Dendritic cell treated with granulocyte-macrophage colony-stimulating factor and Interleukin-4, amounts not matched to agents 40 ng/mL and 50 ng/mL, for 4 days (primary cell): Measurements from ENCODE around the gene TLE2.
"Not testable (repeated sequence)": the region's sequence is repeated elsewhere in the genome, so short reads cannot be mapped to it uniquely, and the experiment has no call there.

Experiments
- H3K27ac Mint-ChIP-seq: one replicate; pipeline ENCODE4 v1.8.0; 2022; ENCODE audit warnings: mild to moderate bottlenecking, mixed read lengths
- H3K27me3 Mint-ChIP-seq: one replicate; pipeline ENCODE4 v1.8.0; 2022; ENCODE audit warnings: mild to moderate bottlenecking, mixed read lengths
- H3K36me3 Mint-ChIP-seq: one replicate; pipeline ENCODE4 v1.8.0; 2022; ENCODE audit warnings: low read depth, mixed read lengths
- H3K4me1 Mint-ChIP-seq: one replicate; pipeline ENCODE4 v1.8.0; 2022; ENCODE audit warnings: low read depth, mixed read lengths
- H3K4me3 Mint-ChIP-seq: one replicate; pipeline ENCODE4 v1.8.0; 2022; ENCODE audit warnings: mild to moderate bottlenecking, moderate library complexity, mixed read lengths
- H3K9me3 Mint-ChIP-seq: one replicate; pipeline ENCODE4 v1.8.0; 2022; ENCODE audit warnings: mixed read lengths
- intact Hi-C: fragments of 100-400 bp; cut with micrococcal nuclease; formaldehyde crosslinking; loops from one replicate; pipeline ENCODE4 v1.15.0; 2022

The TLE2 gene

GRCh38 chr19:3005345-3005744 is 23.7 kb downstream of the TLE2 start:
- H3K9me3 Mint-ChIP-seq, result no peaks in the 10 kb centered on the region
- H3K4me1 Mint-ChIP-seq, result no peaks in the 10 kb centered on the region
- no peak overlapping the region for H3K27ac Mint-ChIP-seq
- no peak overlapping the region for H3K4me3 Mint-ChIP-seq
- H3K27me3 Mint-ChIP-seq, result peaks cover 16% of the 10 kb centered on the region
- no peaks in the 10 kb centered on the region for H3K36me3 Mint-ChIP-seq
- intact Hi-C loops, result no loop called here

GRCh38 chr19:3004522-3004921 is 24.6 kb downstream of the TLE2 start:
- H3K9me3 Mint-ChIP-seq, result no peaks in the 10 kb centered on the region
- H3K4me1 Mint-ChIP-seq, result no peaks in the 10 kb centered on the region
- H3K36me3 Mint-ChIP-seq, result no peaks in the 10 kb centered on the region
- no peak overlapping the region for H3K4me3 Mint-ChIP-seq
- intact Hi-C loops, result no loop called here
- H3K27ac Mint-ChIP-seq, result no peak overlapping the region
- H3K27me3 Mint-ChIP-seq, result peaks cover 16% of the 10 kb centered on the region

GRCh38 chr19:3003046-3003445 is 26.0 kb downstream of the TLE2 start:
- no peaks in the 10 kb centered on the region for H3K4me1 Mint-ChIP-seq
- no peak overlapping the region for H3K27ac Mint-ChIP-seq
- intact Hi-C loops, result no loop called here
- H3K9me3 Mint-ChIP-seq, result no peaks in the 10 kb centered on the region
- H3K36me3 Mint-ChIP-seq, result no peaks in the 10 kb centered on the region
- peaks cover 20% of the 10 kb centered on the region for H3K27me3 Mint-ChIP-seq
- no peak overlapping the region for H3K4me3 Mint-ChIP-seq

GRCh38 chr19:3001235-3001800 is 27.8 kb downstream of the TLE2 start:
- no peaks in the 10 kb centered on the region for H3K36me3 Mint-ChIP-seq
- peaks cover 24% of the 10 kb centered on the region for H3K27me3 Mint-ChIP-seq
- no peak overlapping the region for H3K4me3 Mint-ChIP-seq
- no peaks in the 10 kb centered on the region for H3K4me1 Mint-ChIP-seq
- H3K9me3 Mint-ChIP-seq, result no peaks in the 10 kb centered on the region
- intact Hi-C loops, result no loop called here
- H3K27ac Mint-ChIP-seq, result no peak overlapping the region

- intact Hi-C loops, result no loop called here
- Mint-ChIP-seq H3K27ac (no peak overlapping the region), H3K36me3 (no peaks in the 10 kb centered on the region), H3K9me3 (no peaks in the 10 kb centered on the region), H3K4me1 (no peaks in the 10 kb centered on the region), H3K4me3 (no peak overlapping the region), H3K27me3 (peaks cover 11% of the 10 kb centered on the region)
Measured at GRCh38 chr19:2998642-2999041, 30.4 kb downstream of the TLE2 start.

GRCh38 chr19:2997720-2998119 is 31.4 kb downstream of the TLE2 start:
- H3K27ac Mint-ChIP-seq, result no peak overlapping the region
- H3K36me3 Mint-ChIP-seq, result no peaks in the 10 kb centered on the region
- H3K4me3 Mint-ChIP-seq, result no peak overlapping the region
- peaks cover 14% of the 10 kb centered on the region for H3K27me3 Mint-ChIP-seq
- intact Hi-C loops, result no loop called here
- no peaks in the 10 kb centered on the region for H3K4me1 Mint-ChIP-seq
- no peaks in the 10 kb centered on the region for H3K9me3 Mint-ChIP-seq

- Mint-ChIP-seq H3K27me3 (peaks cover 13% of the 10 kb centered on the region), H3K36me3 (no peaks in the 10 kb centered on the region), H3K4me1 (no peaks in the 10 kb centered on the region), H3K9me3 (no peaks in the 10 kb centered on the region), H3K4me3 (no peak overlapping the region), H3K27ac (no peak overlapping the region)
- intact Hi-C loops, result no loop called here
Measured at GRCh38 chr19:2994588-2995131, 34.4 kb downstream of the TLE2 start.

GRCh38 chr19:2993579-2993978 is 35.5 kb downstream of the TLE2 start:
- H3K27ac Mint-ChIP-seq, result no peak overlapping the region
- no peak overlapping the region for H3K4me3 Mint-ChIP-seq
- no peaks in the 10 kb centered on the region for H3K9me3 Mint-ChIP-seq
- no peaks in the 10 kb centered on the region for H3K4me1 Mint-ChIP-seq
- intact Hi-C loops, result no loop called here
- H3K27me3 Mint-ChIP-seq, result peaks cover 12% of the 10 kb centered on the region
- no peaks in the 10 kb centered on the region for H3K36me3 Mint-ChIP-seq

GRCh38 chr19:2992958-2993357 is 36.1 kb downstream of the TLE2 start:
- intact Hi-C loops, result no loop called here
- Mint-ChIP-seq H3K27me3 (peaks cover 19% of the 10 kb centered on the region), H3K4me3 (no peak overlapping the region), H3K4me1 (no peaks in the 10 kb centered on the region), H3K9me3 (no peaks in the 10 kb centered on the region), H3K27ac (no peak overlapping the region), H3K36me3 (no peaks in the 10 kb centered on the region)

GRCh38 chr19:2992333-2992732 is 36.7 kb downstream of the TLE2 start:
- H3K4me1 Mint-ChIP-seq, H3K4me3 Mint-ChIP-seq, H3K36me3 Mint-ChIP-seq, H3K27ac Mint-ChIP-seq, intact Hi-C loops, H3K9me3 Mint-ChIP-seq: not testable (repeated sequence)
- H3K27me3 Mint-ChIP-seq, result peaks cover 21% of the 10 kb centered on the region

GRCh38 chr19:2989236-2989946 is 39.7 kb downstream of the TLE2 start:
- no peak overlapping the region for H3K4me3 Mint-ChIP-seq
- intact Hi-C loops, result no loop called here
- H3K9me3 Mint-ChIP-seq, result no peaks in the 10 kb centered on the region
- H3K27ac Mint-ChIP-seq, result no peak overlapping the region
- H3K27me3 Mint-ChIP-seq, result peaks cover 42% of the 10 kb centered on the region
- H3K36me3 Mint-ChIP-seq, result no peaks in the 10 kb centered on the region
- H3K4me1 Mint-ChIP-seq, result peaks cover 2% of the 10 kb centered on the region

GRCh38 chr19:2988568-2988967 is 40.5 kb downstream of the TLE2 start:
- no peak overlapping the region for H3K27ac Mint-ChIP-seq
- H3K4me3 Mint-ChIP-seq, result no peak overlapping the region
- intact Hi-C loops, result no loop called here
- peaks cover 10% of the 10 kb centered on the region for H3K4me1 Mint-ChIP-seq
- H3K36me3 Mint-ChIP-seq, result no peaks in the 10 kb centered on the region
- H3K27me3 Mint-ChIP-seq, result peaks cover 50% of the 10 kb centered on the region
- no peaks in the 10 kb centered on the region for H3K9me3 Mint-ChIP-seq

- peaks cover 55% of the 10 kb centered on the region for H3K27me3 Mint-ChIP-seq
- H3K4me1 Mint-ChIP-seq, result peaks cover 17% of the 10 kb centered on the region
- intact Hi-C loops, result no loop called here
- H3K4me3 Mint-ChIP-seq, result no peak overlapping the region
- no peaks in the 10 kb centered on the region for H3K9me3 Mint-ChIP-seq
- H3K36me3 Mint-ChIP-seq, result no peaks in the 10 kb centered on the region
- no peak overlapping the region for H3K27ac Mint-ChIP-seq
Measured at GRCh38 chr19:2987797-2988196, 41.3 kb downstream of the TLE2 start.

- no peak overlapping the region for H3K27ac Mint-ChIP-seq
- peaks cover 61% of the 10 kb centered on the region for H3K27me3 Mint-ChIP-seq
- intact Hi-C loops, result no loop called here
- H3K9me3 Mint-ChIP-seq, result no peaks in the 10 kb centered on the region
- H3K4me1 Mint-ChIP-seq, result peaks cover 17% of the 10 kb centered on the region
- no peak overlapping the region for H3K4me3 Mint-ChIP-seq
- H3K36me3 Mint-ChIP-seq, result no peaks in the 10 kb centered on the region
Measured at GRCh38 chr19:2986951-2987524, 42.0 kb downstream of the TLE2 start.
